ENCODE results near the gene C7. TPM values are rescaled to one million over a fixed set of nuclear protein-coding genes. Genes with fewer than 3 reads are reported as not detected.
"Not testable (repeated sequence)": the region's sequence is repeated elsewhere in the genome, so short reads cannot be mapped to it uniquely, and the experiment has no call there.

C7 gene
- total RNA-seq, 1 donor from 2014 or later: not detected

- Mint-ChIP-seq H3K9me3 (no peaks in the 10 kb centered on the region), H3K4me3 (ENCODE audit: low read depth) (no peak overlapping the region), H3K27ac (no peak overlapping the region), H3K27me3 (ENCODE audit: low read depth) (no peaks in the 10 kb centered on the region), H3K4me1 (ENCODE audit: low read depth) (no peaks in the 10 kb centered on the region), H3K36me3 (ENCODE audit: low read depth) (no peaks in the 10 kb centered on the region)
- intact Hi-C loops (cut with micrococcal nuclease): no loop called here
- DNase-seq (ENCODE audit: low spot score): no peak
These were observed 95.6 kb downstream of the C7 start for GRCh38 chr5:41004931-41005330.

- intact Hi-C loops (cut with micrococcal nuclease): no loop called here
- Mint-ChIP-seq H3K27ac (no peak overlapping the region), H3K4me1 (ENCODE audit: low read depth) (no peaks in the 10 kb centered on the region), H3K4me3 (ENCODE audit: low read depth) (no peak overlapping the region), H3K27me3 (ENCODE audit: low read depth) (no peaks in the 10 kb centered on the region), H3K9me3 (no peaks in the 10 kb centered on the region), H3K36me3 (ENCODE audit: low read depth) (no peaks in the 10 kb centered on the region)
- DNase-seq (ENCODE audit: low spot score): no peak
These were observed 99.9 kb downstream of the C7 start for GRCh38 chr5:41009232-41009631.

GRCh38 chr5:41010572-41010971, 101.3 kb downstream of the C7 start:
- no peak overlapping the region for H3K27ac Mint-ChIP-seq
- intact Hi-C loops (cut with micrococcal nuclease): no loop called here
- H3K27me3 Mint-ChIP-seq (ENCODE audit: low read depth): no peaks in the 10 kb centered on the region
- H3K4me3 Mint-ChIP-seq (ENCODE audit: low read depth): no peak overlapping the region
- no peaks in the 10 kb centered on the region for H3K36me3 Mint-ChIP-seq (ENCODE audit: low read depth)
- no peak for DNase-seq (ENCODE audit: low spot score)
- no peaks in the 10 kb centered on the region for H3K4me1 Mint-ChIP-seq (ENCODE audit: low read depth)
- no peaks in the 10 kb centered on the region for H3K9me3 Mint-ChIP-seq

GRCh38 chr5:41012318-41012717, 103.0 kb downstream of the C7 start:
- Mint-ChIP-seq H3K9me3 (no peaks in the 10 kb centered on the region), H3K36me3 (ENCODE audit: low read depth) (no peaks in the 10 kb centered on the region), H3K27me3 (ENCODE audit: low read depth) (no peaks in the 10 kb centered on the region), H3K4me3 (ENCODE audit: low read depth) (no peak overlapping the region), H3K27ac (no peak overlapping the region), H3K4me1 (ENCODE audit: low read depth) (no peaks in the 10 kb centered on the region)
- intact Hi-C loops (cut with micrococcal nuclease): no loop called here
- DNase-seq (ENCODE audit: low spot score): no peak

- H3K36me3 Mint-ChIP-seq (ENCODE audit: low read depth); H3K4me1 Mint-ChIP-seq (ENCODE audit: low read depth); DNase-seq (ENCODE audit: low spot score); H3K27me3 Mint-ChIP-seq (ENCODE audit: low read depth); H3K9me3 Mint-ChIP-seq; H3K27ac Mint-ChIP-seq; H3K4me3 Mint-ChIP-seq (ENCODE audit: low read depth); intact Hi-C loops (cut with micrococcal nuclease): not testable (repeated sequence)
These were observed 113.3 kb downstream of the C7 start for GRCh38 chr5:41022600-41022999.

Other genes starting within 250 kb of the C7 start
- gene PTGER4, start 229.6 kb upstream of the C7 start, total RNA-seq: 30.4 and 33.7 TPM in 2 replicates
- 29.0 and 29.3 TPM in 2 replicates for gene TTC33, start 153.5 kb upstream of the C7 start, total RNA-seq
- 61.2 and 61.7 TPM in 2 replicates for gene PRKAA1, start 111.1 kb upstream of the C7 start, total RNA-seq
- 1,583 and 1,632 TPM in 2 replicates for gene RPL37, start 74.3 kb upstream of the C7 start, total RNA-seq
- 1.5 and 1.6 TPM in 2 replicates for gene CARD6, start 68.1 kb upstream of the C7 start, total RNA-seq
- gene MROH2B, start 161.8 kb downstream of the C7 start, total RNA-seq: not detected in 2 replicates